ENCODE data around the gene DST.

The DST gene

GRCh38 chr6:56620229-56620868 is 22.3 kb downstream of the DST start:
- DNase-seq, result no peak

GRCh38 chr6:56618050-56618449 is 24.6 kb downstream of the DST start:
- no peak for DNase-seq

- DNase-seq, result no peak
Observed at GRCh38 chr6:56616967-56617366, 25.7 kb downstream of the DST start.

GRCh38 chr6:56613247-56613851 is 29.3 kb downstream of the DST start:
- DNase-seq, result no peak

DNA sequence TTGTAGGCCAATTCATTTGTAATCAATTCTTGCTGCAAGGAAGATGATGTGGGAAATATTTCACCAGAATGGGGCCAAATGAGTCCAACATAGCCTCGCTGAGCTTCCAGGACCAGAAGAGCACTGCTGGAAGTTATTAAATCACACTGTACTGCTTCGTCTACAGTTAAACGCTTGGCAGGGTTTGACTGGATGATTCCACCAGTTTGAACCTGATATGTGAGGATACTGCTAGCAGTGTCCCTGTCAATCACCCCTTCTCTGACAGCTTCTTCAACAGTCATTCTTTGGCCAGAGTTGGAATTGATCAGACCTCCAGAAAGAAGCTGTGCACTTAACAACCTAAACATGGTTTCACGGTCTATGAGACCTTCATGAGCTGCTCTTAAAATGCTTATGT is 34.4 kb downstream of the DST start:
- no peak for DNase-seq

- DNase-seq, result no peak
Observed at GRCh38 chr6:56607111-56607752, 35.5 kb downstream of the DST start.

DNA sequence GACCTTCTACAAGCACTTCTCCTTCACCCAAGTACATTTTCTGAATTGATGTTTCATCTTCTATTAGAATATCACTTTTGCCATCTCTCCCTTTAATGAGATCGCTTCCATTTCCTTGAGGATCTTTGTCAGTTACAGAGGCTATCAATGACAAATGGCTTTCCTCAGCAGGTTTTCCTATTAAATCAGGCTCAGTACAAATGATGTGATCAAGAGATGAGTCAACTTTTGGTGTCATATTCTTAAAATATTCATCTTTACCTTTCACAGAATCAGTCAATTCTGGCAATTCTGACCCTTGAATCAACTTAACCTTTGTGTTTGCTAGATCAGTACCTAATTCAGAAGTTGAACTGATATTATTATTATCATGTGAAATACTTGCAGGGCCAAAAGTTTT is 37.3 kb downstream of the DST start:
- no peak for DNase-seq

DNA sequence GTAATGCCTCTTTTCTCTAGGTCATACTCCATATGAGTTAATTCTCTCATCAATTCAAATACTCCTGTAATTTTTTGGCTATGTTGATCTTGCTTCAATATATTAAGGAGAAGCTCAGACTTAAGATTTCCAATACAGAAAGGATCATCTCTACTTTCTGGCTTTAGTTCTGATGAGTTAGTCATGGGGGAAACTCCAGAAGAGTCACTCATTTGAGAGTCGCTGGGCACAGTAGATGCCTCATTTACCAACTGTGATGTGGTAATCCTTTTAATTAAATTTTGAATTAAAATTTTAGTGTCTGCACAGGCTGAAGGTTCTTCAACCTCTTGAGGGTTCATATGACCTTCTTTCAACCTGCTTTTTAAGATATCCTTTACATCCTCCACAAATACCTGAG is 38.5 kb downstream of the DST start:
- DNase-seq, result no peak

DNA sequence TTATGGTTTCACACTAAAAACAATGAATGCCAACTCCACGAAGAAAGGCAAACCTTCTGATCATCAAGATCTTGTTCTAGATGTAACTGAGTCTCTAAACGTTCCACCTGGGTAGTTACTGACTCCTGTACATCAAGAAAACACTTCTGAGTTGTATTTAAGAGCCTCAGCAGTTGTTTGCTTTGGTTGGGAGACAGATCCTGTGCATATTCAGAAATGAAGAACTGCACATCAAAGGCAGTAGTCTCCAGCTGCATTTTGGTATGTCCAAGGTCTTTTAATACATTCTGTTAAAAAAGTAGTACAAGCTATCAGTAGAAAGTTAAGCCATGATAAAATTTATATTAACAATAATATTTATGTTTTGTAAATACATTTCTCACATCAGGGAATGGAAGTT is 41.3 kb downstream of the DST start:
- DNase-seq, result no peak

GRCh38 chr6:56595490-56596122 is 47.1 kb downstream of the DST start:
- peak; percentile 41 for DNase-seq

DNA sequence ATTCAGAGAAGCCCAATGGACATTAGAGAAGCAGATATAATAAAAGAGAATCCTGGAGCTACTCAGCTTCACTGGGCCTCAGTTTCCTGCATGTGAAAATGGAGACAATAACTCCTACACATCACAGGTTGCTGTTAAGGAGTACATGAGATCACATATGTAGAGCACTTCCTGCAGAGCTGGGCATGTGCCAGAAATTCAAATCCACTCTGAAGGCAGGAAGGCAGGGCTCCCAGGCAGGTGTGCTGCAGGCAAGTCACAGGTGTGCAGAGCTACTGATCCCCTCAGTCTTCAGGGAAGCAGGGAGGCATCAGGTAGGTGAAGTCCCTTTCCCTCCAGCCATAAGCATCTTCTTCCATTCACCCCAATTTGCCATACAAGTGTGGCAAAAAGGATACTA is 48.0 kb downstream of the DST start:
- no peak for DNase-seq

GRCh38 chr6:56593801-56594318 is 48.8 kb downstream of the DST start:
- no peak for DNase-seq

DNA sequence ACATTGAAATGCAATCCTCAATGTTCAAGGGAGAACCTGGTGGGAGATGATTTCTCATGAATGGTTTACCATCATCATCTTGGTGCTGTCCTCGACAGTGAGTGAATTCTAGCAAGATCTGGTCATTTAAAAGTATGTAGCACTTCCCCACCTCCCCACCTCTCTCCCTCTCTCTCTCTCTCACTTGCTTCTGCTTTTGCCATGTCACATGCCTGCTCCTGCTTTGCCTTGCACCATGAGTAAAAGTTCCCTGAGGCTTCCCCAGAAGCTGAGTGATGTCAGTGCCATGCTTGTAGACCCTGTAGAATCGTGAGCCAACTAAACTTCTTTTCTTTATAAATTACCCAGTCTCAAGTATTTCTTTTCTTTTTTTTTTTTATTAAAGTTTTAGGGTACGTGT is 60.5 kb downstream of the DST start:
- DNase-seq, result no peak

- DNase-seq, result no peak
Observed at GRCh38 chr6:56581296-56581925, 61.3 kb downstream of the DST start.

DNA sequence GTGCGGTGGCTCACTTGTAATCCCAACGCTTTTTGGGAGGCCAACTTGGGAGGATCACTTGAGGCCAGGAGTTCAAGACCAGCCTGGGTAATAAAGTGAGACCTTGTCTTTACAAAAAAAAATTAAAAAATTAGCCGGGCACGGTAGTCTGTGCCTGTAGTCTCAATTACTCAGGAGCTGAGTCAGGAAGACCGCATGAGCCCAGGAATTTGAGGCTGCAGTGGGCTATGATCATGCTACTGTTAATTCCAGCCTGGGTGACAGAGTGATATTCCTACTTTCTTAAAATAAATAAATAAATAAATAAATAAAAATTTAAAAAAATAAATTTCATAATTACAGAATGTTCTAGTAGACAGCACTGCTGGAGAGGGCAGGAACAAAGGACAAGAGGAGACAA is 62.4 kb downstream of the DST start:
- DNase-seq, result no peak

GRCh38 chr6:56579155-56579851 is 63.4 kb downstream of the DST start:
- no peak for DNase-seq

- DNase-seq, result no peak
Observed at GRCh38 chr6:56575736-56576135, 67.0 kb downstream of the DST start.

DNA sequence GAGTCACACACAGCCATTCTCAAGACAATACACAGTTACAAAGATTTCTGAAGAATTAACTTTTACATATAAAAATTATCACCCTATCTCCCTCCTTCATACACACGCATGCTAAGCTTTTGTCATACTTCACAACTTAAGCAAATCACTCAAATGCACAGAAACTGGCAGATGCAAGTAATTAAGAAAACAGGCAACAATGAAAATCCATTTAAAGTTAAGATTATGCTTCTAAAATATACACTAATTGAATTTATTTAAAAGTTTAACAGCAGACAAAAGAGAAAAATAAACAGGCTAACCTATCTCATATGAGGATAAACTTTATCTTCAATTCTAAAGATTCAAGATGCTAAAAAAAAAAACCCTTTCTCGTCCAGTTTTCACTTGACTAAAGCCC is 68.4 kb downstream of the DST start:
- no peak for DNase-seq

DNA sequence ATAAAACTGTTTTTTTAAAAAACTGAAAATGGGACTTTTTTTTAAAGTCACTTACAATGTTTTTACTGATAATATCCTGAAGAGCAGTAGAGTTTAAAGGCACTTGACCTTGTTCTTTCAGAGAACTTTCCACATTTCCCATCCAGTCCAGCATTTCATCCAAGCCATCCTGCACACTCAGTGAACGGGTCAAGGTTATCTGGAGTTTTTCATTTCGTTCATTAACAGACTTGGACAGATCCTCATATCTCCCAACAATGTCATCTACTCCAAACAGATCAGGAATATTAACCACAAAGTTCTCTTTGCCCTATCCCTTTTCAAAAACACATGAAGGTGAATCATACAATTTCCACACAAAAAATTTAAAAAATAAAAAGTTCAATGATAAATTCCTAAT is 69.1 kb downstream of the DST start:
- no peak for DNase-seq

DNA sequence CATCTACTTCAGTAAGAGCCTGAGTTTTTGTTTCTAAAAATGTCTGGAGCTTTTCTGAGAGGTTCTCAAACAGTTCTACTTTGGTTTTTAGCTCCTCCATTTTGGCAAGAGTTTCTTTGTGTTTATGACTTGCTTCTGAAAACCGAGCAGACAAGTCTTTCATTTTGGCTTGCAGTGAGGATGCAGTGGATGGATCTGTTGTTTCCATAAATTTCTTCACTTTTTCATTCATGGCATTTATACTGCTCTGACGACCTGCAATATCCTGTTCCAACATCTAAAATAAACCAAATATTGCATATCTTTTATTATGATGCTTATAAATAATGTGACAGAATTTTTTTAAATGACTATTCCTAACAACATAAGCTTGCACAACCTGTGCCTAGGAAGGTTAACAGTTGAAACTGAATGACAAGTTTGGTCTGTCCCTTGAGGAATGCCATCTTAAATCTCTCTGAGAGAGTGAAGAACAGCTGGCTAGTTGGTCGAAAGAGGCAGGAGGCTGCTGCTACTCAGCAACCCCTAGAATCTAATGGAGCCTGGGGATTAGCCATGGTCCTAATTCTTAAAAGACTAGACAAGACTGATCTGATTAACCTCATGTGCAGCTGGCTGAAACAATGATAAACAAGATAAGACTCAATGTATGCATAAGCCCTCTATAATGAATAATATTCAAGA is 69.8 kb downstream of the DST start:
- DNase-seq, result no peak

DNA sequence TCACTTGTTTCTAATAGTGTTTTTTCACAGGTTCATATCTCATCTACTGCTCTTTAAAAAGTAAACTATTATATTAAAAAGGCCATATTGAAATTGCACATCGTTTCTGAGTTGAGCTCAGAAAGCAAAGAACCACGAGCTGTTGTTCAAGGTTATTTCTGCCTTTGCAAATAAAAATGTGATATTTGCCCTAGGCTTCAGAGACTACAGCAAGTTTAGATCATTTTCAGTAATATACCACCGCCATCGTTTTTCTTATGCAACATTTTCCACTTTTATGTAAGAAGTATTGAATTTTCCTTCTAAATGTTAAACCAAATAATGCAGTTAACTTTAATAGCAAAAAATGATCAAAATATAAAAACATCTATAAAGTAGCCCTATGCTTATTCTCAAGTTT is 71.1 kb downstream of the DST start:
- DNase-seq, result no peak
